HG02938 (cell line): ENCODE measurements around the gene ZNF311.
"Not testable (repeated sequence)": the region's sequence is repeated elsewhere in the genome, so short reads cannot be mapped to it uniquely, and the experiment has no call there.

Experiments
- ATAC-seq: cut with Tn5 transposase; IDR thresholded peaks from one replicate; pipeline ENCODE4 v1.9.1; 2021; ENCODE audit warnings: mild to moderate bottlenecking, moderate library complexity; ENCODE audit not compliant: unreplicated experiment

Gene ZNF311

DNA sequence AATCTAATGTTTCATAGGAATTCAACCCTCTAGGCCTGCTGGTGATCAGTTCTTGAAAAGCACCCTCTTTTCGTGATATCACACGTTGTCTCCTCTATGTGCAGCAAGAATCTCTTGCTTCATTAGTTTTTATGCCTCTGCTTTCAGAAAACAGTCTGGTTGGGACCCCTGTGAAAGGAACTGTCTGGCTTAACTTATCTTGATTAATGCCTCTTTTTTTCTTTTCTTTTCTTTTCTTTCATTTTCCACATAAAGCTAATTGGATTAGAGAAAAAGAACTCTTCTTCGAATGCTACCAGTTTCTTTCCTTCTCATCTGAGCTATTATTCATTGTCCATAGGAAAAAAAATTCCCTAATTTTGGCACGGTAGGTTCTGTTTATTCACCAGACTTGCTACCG lies 21.3 kb downstream of the ZNF311 start:
- ATAC-seq, result no peak

DNA sequence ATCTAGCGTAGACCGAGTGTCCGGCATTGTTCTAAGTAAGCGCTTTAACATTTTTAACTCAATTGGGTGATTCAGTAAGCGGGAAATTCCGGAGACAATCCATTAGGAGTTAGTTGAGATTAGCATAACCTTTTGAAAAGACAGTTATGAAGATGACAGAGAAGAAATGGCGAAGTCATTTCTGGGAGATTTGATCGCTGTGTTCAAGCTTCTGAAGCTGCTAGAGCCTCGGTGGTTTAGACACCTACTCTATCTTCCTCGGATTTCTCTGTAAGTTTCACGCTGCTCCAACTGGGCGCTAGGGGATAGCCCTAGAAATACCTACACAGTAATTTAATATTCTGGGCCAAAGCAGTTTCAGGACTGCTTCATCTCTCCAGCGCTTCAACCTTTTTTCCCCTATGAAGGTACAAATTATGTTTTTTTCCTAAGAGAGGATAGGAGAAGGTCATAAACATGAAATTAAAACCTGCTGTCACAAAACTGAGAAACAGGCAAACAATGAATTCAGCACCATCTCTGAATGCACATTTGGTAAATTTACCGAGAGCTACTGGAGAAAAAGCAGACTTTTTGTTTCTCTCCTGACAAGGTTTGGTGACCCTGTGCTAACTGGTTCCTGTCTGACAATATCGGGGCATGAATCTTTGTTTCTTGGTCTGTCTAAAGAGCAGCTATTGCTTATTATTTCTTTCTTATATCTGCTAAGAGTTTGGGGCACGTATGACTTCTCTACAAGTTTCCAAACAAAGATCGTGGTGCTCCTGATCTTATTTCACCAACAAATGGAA lies 22.4 kb downstream of the ZNF311 start:
- no peak for ATAC-seq

DNA sequence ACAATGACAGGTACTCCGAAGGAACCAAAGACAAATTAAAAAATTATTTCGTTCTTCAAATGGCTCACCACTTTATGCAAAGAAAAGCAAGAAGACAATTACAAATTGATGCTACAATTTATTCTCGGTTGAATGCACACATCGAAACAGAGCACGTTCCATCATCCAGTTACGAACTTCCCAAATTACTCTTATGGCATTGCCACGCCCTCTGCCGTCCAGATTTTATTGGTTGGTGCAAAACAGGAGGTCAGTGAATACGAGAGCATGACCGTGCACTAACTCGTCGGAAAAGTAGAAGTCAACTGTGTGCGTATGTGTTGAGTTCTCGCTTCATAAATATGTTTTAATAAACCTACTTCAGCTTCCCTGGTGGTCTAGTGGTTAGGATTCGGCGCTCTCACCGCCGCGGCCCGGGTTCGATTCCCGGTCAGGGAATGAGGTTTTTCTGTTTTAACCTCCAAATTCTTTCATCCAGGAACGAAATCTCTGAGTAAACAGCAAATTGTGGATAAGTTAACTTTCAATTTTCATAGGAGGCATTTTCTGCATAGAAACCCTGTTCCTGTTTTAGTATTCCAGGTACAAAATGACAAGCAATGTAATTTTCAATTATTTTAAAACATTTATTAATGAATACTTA lies 23.2 kb downstream of the ZNF311 start:
- ATAC-seq, result peak; percentile 38

DNA sequence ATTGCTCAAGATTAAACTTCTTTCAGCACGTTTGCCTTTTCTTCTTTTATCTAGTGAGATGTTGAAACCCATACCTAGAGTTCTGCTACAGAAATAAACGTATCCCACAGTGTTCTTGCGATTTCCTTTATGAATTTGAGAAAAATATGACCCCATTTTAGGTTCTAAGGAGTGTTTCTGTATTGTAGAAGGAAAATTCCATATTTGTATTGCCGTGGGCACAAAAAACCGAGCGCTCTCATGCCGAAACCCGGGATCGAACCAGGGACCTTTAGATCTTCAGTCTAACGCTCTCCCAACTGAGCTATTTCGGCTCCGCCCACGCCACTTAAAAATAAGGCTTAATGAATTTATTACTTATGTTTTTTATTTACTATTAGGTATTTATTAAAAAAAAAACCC lies 23.7 kb downstream of the ZNF311 start:
- ATAC-seq, result no peak

DNA sequence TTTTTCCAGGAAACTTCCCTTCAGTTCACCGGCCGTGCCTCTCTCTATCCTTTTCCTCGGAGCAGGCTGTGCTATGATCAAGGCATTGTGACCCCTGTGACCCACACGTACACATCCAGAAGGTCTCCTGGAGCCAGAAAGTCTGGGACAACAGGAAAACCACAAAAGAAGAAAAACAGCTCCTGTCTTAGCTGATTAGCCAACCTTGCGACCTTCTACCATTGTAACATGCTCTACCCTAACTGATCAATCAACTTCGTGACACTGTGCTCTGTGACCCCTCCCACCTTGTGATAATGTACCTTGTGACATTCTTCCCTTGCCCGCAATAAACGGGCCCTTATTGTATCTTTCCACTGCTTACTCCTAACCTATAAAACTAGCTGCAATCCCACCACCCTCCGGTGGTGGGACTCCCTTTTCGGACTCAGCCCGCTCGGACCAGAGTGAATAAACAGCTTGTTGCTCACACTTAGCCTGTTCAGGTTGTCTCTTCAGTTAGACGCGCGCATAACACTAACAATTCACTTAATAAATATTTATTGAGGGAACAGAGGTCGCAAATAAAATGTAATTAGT lies 24.2 kb downstream of the ZNF311 start:
- ATAC-seq, result no peak

DNA sequence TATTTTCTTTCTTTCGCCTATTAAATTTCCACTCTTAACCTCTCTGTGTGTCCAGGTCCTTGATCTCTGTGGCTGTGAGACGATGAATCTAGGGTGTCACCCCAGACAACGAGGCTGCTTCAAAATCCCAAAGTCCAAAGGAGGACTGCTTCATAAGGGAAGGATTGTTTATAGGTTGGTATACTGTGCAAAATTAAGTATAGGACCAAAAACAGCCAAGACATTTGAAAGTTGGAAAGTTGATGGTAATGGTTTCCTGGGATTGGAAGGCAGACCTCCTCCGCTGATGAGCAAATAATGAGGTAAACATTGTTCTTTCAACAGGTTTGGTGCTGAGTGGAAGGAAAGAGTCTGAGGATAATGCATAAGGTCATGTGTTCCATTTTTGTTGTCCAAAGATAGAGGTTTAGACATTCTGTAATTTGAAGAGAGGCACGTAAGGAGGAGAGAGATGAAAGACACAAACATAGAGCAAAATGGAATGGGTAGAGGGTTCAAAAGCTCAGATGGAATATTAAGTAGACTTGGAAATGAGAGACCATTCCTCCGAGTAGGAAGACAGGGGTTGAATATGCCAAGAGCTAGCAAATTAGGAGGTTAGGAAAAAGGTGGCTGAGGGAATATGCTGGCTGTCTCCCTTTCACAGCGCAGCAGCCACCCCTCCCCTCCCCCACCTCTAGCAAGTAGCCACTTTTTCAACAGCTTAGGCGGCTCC lies 24.8 kb downstream of the ZNF311 start:
- no peak for ATAC-seq

DNA sequence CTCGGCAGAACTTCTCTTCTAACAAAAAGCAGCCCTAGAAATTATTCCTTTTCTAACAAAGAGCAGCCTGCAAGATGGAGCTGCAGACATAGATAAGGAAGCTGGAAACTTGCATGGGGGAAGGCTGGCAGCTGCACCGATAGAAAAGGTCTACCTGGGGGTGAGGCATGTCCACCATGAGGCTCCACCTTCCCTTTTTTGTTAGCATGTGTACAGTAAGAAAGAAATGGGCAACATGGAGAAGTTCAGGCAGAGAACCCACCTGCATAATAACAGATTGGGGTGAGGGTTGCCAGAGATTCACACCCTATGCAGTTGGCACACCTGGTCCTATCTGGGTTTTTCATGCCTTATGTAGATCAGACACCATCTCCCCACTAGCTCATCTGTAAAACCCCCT lies 25.4 kb downstream of the ZNF311 start:
- ATAC-seq, result no peak

DNA sequence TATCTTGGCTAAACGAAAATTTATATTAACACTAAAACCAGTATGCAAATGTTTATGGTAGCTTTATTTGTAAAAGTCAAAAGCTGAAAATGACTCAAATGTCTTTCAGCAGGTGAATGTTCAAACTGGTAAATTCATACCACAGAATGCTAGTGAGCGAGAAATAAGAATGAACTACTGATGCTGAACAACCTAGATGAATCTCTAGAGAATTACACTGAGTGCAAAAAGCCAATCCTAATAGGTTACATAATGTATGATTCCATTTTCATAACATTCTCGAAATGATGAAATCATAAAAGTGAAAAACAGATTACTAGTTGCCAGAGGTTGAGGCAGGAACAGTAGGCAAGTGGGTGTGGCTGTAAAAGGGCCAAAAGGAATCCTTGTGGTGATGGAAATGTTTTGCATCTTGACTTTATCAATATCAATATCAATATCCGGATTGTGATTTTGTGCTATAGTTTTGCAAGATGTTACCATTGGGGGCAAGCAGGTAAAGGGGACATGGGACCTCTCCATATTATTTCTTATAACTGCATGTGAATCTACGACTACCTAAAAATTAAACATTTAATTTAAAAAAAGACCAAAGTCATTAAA lies 26.1 kb downstream of the ZNF311 start:
- peak; percentile 49 for ATAC-seq

DNA sequence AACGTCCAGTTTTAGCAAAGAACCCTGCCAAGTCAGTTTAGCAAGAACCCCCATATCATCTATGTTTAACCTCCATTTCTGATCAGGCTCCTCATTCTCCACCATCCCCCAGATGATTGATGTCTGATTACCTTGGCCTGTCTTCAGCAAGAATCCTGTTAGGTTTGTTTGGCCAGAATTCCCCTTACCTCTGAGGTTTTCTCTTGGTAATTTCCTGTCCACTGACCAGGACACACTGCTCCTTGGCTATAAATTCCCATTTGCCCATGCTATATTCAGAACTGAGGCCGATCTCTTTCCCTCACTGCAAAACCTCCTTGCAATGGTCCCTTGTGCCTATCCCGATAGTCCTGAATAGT lies 27.0 kb downstream of the ZNF311 start:
- ATAC-seq, result no peak

DNA sequence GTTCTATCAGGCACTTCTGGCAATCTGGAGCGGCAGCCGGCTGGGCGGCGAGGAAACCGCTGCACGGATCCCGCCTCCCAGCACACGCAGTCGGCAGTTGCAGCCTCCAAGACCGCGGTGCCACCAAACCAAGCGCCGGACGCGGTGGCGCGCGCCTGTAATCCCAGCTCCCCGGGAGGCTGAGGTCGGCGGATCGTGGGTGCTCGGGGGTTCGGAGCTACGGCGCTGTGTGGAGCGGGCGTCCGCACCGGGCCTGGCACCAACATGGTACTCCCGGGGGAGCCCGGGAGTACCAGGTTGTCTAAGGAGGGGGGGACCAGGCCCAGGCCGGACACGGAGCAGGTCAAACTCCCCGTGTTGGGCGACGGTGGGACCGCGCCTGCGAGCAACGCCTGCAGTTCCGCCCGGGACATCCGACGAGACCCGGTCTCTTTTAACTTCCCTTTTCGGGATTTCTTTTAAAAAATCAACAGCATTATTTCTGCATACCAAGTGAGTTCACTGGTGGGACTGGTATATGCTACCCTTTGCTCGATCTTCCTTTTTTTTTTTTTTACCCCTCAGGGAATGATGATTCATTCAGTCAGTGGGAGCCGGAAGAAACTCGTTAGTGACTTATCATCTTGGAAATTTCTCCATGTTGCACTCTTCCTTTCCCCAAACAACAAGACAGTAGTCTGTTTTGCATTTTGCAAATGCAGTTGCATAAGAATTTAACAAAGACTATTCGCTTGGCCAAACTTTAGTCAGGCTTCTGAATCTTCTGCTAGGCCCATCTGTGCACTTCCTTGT lies 27.6 kb downstream of the ZNF311 start:
- no peak for ATAC-seq

DNA sequence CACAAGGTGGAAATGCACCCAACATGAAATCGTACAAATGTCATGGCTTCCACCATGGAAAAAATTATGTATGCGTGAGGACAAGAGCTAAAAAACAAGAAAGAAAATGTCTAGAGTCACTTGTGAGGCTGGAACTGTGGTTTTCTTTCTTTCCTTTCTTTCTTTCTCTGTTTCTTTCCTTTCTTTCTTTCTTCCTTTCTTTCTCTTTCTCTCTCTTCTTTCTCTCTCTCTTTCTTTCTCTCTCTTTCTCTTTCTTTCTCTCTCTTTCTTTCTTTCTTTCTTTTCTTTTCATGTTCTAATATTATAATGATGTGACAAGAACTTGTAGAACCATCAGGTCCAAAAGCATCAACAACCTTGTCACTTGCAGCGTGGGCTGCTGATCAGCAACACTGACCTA lies 28.4 kb downstream of the ZNF311 start:
- no peak for ATAC-seq

DNA sequence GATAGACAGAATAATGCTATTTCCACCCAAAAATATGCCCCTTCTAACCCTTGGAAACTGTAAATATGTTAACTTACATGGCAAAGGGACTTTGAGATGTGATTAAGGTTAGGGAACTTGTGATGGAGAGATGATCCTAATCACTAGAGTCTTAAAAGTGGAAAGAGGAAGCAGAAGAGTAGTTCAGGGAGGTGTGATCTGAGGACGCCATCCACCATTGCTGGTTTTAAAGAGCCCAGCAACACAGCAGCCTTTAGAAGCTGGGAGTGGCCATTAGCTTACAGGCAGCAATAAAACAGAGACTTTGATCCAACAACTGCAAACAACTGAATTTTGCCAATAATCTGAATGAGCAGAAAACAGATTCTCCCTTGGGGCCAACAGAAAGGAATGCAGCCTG lies 30.6 kb downstream of the ZNF311 start:
- ATAC-seq, result no peak

DNA sequence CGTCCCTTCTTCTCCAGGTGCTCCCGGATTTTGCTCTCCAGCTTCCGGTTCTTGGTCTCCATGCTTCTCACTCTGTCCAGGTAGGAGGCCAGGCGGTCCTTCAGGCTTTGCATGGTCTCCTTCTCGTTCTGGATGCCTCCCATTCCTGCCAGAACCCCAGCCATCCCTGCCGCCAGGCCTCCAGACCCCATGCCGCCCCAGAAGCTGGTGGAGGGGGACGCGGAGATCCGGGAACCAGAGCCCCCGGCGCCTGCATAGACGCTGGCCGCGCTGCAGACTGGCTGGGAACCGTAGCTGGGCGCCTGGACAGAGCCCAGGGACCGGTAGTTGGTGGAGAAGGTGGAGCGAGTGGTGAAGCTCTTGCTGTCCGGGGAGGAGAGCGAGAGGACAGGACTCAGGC lies 35.1 kb downstream of the ZNF311 start:
- ATAC-seq, result not testable (repeated sequence)

DNA sequence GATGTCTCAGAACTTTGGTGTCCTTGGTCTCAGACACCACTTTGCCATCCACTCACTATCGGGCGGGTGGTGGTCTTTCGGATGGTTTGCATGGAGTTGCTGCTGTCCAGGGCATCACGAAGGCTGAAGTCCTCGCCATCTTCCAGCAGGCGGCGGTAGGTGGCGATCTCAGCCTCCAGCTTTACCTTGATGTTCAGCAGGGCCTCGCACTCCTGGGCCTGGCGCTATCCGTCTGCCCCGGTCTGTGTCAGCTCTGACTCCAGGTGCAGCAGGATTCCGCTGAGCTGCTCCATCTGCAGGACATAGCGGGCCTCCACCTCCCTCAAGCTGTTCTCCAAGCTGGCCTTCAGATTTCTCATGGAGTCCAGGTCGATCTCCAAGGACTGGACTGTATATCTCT lies 36.0 kb downstream of the ZNF311 start:
- ATAC-seq, result no peak

DNA sequence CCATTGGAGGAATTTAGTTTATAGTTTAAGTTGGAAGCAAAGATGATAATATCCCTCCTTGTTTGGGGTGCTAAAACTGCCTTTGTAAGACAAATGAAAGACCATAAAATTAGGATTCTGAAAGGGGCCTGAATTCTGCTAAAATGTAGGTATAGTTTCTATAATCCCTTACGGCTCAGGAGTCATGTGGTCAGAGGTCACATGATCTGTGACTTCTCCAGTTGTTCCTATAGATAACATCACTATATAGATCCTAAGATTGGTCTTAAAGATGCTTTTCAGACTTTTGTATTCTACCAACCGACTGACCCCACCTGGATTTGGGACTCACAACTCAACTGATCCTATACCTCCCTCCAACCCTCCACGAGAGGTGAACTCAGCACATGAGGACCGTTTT lies 36.6 kb downstream of the ZNF311 start:
- ATAC-seq, result no peak

DNA sequence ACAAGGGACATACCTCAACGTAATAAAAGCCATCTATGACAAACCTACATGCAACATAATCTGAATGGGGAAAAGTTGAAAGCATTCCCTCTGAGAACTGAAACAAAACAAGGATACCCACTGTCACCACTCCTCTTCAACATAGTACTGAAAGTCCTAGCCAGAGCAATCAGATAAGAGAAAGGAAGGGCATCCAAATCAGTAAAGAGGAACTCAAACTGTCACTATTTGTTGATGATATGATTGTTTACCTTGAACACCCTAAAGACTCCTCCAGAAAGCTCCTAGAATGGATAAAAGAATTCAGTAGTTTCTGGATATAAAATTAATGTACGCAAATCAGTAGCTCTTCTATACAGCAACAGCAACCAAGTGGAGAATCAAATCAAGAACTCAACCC lies 39.4 kb downstream of the ZNF311 start:
- no peak for ATAC-seq

DNA sequence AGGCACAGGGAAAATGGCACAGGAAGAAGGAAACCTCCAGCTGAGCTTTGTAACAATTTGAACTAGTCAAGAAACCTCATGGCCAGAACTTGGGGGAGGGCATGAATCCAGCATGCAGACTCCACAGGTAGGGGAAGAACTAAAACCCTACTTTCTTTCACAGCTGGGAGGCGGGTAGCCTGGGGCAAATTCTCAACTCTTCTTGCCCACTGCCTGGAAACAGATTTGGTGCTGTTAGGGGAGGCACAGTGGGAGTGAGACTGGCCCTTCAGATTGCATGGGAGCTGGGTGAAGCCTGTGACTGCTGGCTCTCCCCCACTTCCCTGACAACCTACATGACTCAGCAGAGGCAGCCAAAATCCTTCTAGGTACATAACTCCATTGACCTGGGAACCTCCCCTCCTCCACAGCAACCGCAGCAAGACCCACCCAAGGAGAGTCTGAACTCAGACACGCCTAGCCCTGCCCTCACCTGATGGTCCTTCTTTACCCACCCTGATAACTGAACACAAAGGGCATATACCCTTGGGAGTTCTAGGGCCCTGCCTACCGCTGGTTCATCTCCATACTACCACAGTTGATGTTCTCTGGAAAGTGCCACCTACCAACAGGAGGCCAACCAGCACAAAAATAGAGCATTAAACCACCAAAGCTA lies 44.1 kb downstream of the ZNF311 start:
- ATAC-seq, result no peak

DNA sequence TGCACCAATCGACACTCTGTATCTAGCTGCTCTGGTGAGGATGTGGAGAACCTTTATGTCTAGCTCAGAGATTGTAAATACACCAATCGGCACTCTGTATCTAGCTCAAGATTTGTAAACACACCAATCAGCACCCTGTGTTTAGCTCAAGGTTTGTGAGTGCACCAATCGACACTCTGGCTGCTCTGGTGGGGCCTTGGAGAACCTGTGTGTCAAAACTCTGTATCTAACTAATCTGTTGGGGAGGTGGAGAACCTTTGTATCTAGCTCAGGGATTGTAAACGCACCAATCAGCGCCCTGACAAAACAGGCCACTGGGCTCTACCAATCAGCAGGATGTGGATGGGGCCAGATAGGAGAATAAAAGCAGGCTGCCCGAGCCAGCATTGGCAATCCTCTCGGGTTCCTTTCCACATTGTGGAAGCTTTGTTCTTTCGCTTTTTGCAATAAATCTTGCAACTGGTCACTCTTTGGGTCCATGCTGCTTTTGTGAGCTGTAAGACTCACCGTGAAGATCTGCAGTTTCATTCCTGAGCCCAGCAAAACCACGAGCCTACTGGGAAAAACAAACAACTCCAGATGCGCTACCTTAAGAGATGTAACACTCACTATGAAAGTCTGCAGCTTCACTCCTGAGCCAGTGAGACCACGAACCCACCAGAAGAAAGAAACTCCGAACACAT lies 46.4 kb downstream of the ZNF311 start:
- ATAC-seq, result not testable (repeated sequence)

DNA sequence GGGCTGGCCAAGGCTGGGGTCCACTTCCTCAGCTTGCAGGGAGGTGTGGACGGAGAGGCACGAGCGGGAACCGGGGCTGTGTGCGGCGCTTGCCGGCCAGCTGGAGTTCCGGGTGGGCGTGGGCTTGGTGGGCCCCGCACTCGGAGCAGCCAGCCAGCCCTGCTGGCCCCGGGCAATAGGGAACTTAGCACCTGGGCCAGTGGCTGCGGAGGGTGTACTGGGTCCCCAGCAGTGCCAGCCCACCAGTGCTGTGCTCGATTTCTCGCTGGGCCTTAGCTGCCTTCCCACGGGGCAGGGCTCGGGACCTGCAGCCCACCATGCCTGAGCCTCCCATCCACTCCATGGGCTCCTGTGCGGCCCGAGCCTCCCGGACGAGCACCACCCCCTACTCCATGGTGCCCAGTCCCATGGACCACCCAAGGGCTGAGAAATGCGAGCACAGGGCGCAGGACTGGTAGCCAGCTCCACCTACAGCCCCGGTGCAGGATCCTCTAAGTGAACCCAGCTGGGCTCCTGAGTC lies 47.3 kb downstream of the ZNF311 start:
- not testable (repeated sequence) for ATAC-seq
